ENCODE measurements around the gene WDR62.

Gene WDR62

DNA sequence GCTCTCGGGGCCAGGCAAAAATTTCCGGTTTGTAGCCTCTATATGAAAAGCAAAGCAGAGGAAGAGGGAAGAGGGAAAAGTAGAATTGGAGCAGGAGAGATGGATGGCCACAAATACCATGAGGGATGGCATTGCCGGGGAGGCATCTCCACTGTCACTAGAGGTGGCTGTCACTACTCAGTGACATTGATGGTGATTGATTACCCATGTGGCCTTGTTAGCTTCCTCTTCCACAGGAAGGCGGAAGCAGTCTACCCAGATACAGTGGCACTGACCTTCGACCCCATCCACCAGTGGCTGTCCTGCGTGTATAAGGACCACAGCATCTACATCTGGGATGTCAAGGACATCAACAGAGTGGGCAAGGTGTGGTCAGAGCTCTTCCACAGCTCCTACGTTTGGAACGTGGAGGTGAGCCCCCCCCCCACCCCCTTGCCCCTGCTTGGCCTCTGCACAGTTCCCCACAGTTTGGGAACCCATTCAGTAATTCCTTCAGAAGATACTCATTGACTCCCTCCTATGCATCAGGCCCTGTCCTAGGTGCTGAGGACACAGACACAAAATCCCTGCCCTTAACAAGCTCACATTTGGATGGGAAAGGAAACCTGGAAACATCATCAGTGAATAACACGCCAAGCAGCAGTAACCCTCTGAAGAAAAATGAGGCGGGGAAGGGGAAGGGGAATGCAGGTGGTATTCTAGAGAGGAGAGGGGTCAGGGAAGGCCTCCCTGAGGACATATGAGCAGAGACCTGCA lies 18.6 kb downstream of the WDR62 start:
- DNase-seq (ENCODE audit: low read depth, low spot score), result no peak

- DNase-seq (ENCODE audit: low read depth, low spot score), result no peak
Observed at GRCh38 chr19:36079389-36079945, 24.8 kb downstream of the WDR62 start.

DNA sequence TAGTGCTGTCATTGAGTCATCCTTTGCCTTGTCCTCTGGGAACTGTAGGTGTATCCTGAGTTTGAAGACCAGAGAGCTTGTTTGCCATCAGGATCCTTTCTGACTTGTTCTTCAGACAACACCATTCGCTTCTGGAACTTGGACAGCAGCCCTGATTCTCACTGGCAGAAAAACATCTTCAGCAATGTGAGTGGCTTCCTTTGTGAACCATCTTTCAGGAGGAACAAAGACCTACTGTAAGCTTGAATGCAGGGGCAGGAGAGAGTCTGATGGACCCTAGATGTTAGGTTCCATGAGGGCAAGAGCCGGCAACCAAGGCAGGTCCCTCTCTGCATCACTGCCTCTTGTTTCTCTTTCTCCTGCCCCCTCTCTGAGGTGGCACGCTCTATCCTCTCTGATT lies 26.7 kb downstream of the WDR62 start:
- no peak for DNase-seq (ENCODE audit: low read depth, low spot score)

- DNase-seq (ENCODE audit: low read depth, low spot score), result no peak
Observed at GRCh38 chr19:36081894-36082293, 27.2 kb downstream of the WDR62 start.

GRCh38 chr19:36082916-36083315 lies 28.2 kb downstream of the WDR62 start:
- no peak for DNase-seq (ENCODE audit: low read depth, low spot score)

DNA sequence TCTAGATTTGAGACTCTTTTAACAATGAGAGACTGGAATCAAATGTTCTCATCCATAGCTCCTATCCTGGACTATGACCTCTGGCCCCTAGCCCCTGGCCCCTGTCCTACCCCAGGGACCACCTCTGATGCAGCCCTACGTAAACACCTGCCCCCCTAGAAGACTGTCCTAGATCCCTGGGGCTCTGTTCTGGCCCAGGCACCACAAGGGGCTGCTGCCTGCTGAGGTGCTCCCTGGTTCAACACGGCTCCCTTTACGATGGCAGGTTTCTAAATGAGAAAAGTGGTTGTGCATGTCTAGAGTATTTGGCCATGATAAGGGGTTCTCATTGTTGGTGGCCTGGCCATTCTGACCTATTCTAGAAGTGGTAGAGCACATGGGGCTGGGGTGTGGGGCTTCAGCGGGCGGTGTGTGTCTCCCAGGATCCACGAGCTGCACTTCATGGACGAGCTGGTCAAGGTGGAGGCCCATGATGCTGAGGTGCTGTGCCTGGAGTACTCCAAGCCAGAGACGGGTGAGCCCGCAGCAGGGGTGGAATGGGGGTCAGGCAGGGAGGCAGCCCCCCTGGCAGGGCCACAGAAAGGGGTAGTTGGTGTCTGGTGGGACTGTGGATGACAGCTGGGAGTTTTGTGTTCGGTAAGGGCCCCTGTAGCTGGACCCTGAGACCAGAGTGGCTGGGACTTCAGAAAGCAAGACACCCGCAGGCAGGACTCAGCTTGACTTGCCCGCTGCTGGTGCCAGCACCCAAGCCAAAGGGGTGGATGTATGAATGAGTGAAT lies 29.7 kb downstream of the WDR62 start:
- no peak for DNase-seq (ENCODE audit: low read depth, low spot score)

- DNase-seq (ENCODE audit: low read depth, low spot score), result no peak
Observed at GRCh38 chr19:36086326-36086725, 31.6 kb downstream of the WDR62 start.

- no peak for DNase-seq (ENCODE audit: low read depth, low spot score)
Observed at GRCh38 chr19:36089847-36090246, 35.1 kb downstream of the WDR62 start.

- DNase-seq (ENCODE audit: low read depth, low spot score), result no peak
Observed at GRCh38 chr19:36090910-36091695, 36.4 kb downstream of the WDR62 start.

GRCh38 chr19:36092566-36092965 lies 37.9 kb downstream of the WDR62 start:
- no peak for DNase-seq (ENCODE audit: low read depth, low spot score)

DNA sequence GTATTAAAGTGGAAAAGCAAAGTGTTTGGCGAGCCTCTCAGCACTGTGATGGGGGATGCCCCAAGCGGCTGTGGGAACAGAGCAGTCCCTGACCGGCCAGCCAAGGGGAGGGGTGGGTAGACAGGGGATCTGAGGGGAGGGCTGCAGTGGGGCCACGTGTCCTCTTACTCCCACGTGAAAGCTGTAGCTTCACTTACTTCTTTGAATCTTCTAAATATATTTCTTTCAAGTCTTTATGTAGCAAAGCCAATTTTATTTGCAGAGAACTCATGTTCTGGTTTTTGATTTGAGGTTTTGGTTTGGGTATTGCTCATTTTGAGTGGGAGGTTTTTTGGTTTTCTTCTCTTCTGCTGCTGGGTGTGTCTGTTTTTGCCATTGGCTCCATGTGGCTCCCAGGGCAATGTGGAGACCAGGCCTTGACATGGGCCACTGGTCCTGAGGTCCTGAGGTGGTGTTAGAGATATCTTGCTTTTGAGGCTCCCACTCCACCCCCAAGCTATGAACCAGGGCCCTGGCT lies 38.5 kb downstream of the WDR62 start:
- no peak for DNase-seq (ENCODE audit: low read depth, low spot score)

DNA sequence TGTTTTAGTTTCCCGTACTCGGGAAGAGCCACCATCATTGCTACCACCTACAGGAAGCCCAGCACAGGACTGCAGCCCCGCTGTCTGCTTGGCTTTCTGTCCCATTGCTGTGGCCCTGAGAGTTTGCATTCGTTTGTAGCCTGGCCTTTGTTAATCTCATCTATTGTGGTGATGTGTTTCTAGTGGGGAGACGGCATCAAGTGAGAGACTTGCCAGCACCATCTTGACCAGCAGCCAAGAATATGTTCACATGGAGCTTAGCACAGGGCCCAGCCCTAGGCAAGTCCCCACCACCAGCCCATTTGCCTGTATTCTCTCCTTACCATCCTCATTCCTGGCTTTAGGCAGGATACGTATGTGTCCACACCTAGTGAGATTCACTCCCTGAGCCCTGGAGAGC lies 39.0 kb downstream of the WDR62 start:
- DNase-seq (ENCODE audit: low read depth, low spot score), result no peak

DNA sequence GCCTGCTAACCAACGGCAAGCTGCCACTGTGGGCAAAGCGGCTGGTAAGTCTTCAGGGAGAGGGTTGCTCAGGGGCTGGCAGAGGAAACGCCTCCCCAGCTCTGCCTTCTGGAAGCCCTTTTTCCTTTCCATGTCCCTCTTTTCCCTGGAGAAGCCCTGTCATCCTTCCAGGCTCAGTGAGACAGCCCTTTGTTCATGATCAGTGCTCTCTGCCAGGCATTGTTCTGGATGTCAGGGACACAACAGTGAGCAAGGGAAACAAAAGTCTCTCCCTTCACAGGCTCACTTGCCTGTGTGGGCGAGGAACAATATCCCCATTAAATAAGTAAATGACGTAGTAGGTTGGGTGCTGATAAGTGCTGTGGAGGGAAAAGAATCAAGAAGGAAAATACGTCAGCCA lies 42.3 kb downstream of the WDR62 start:
- DNase-seq (ENCODE audit: low read depth, low spot score), result no peak

DNA sequence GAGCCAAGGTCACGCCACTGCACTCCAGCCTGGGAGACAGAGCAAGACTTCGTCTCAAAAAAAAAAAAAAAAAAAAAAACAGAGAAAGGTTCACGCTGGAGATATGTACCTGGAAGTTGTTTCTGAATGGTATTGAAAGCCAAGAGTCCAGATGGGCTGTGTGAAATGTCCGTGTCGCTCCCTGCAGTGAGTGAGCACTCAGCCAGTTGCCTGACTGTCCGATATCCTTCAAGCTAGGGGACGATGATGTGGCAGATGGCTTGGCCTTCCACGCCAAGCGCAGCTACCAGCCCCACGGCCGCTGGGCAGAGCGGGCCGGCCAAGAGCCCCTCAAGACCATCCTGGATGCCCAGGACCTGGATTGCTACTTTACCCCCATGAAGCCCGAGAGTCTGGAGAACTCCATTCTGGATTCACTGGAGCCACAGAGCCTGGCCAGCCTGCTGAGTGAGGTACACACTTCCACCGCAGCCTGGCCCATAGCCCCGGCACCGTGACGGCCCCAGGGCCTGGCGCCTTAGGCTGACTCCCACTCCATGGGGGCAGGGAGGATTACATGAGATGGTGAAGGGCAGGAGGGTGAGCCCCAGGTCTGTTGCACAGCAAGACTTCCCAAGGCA lies 44.6 kb downstream of the WDR62 start:
- no peak for DNase-seq (ENCODE audit: low read depth, low spot score)

DNA sequence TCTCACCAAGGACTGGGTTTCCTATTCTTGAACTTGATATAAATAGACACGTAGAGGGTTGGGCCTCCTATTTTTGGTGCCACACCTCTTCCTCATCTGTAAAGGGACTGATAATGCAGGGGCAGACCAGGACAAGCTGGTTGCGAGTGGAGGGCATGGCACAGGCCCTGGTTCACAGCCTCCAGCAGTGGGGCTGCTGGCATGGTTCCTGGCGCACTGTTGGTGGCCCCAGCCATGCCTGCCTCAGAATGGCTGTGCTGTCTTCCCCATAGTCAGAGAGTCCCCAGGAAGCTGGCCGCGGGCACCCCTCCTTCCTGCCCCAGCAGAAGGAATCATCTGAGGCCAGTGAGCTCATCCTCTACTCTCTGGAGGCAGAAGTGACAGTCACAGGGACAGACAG lies 45.8 kb downstream of the WDR62 start:
- no peak for DNase-seq (ENCODE audit: low read depth, low spot score)

GRCh38 chr19:36101550-36102327 lies 47.0 kb downstream of the WDR62 start:
- no peak for DNase-seq (ENCODE audit: low read depth, low spot score)

GRCh38 chr19:36103040-36103626 lies 48.4 kb downstream of the WDR62 start:
- no peak for DNase-seq (ENCODE audit: low read depth, low spot score)

GRCh38 chr19:36103842-36104552 lies 49.3 kb downstream of the WDR62 start:
- DNase-seq (ENCODE audit: low read depth, low spot score), result no peak

DNA sequence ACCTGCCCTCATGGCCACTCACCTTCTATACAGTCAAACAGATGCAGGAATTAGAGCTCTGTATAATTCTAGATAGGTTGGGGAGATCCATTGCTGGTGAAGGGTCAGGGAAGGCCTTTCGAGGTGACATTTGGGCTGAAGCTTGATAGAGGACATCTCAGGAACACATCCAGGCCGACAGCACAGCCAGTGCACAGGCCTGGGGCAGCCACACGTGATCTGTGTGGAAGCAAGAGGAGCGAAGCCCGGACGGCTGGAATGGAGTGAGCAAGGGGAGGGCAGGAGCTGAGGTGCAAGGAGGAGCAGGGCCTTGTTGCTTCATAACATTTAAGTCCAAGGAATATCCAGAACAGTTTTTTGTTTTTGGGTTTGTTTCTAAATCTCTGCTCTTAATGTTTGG lies 51.7 kb downstream of the WDR62 start:
- DNase-seq (ENCODE audit: low read depth, low spot score), result no peak

DNA sequence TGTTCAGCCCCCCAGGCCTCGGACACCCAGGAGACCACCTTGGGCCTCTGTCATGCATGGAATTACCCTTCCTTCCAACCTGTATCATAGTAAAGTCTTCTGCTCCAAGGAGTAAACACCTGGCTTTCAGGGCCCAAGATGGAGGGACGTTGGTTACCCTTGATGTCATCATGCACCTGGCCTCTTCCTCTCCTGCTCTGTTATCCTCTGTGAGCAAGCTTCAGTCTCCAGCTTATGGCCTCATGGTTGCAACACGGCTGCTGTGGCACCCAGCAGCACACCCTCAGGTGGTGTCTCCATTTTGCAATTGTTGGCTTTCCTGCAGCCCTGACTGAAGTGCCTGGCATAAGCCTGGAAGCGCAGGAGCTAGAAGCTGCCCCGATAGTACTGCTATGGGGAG lies 52.3 kb downstream of the WDR62 start:
- no peak for DNase-seq (ENCODE audit: low read depth, low spot score)

Measured in activated naive CD8-positive, alpha-beta T cell treated with anti-CD3 and anti-CD28 coated beads, Interleukin-2, amount 50 U/mL, for 16 hours (primary cell).